HepG2 (cell line): Measurements from ENCODE around the gene CA14. TPM values are rescaled to one million over a fixed set of nuclear protein-coding genes. Genes with fewer than 3 reads are reported as not detected.

Experiments used
- ATAC-seq: fragments of 200-7000 bp; cut with Tn5 transposase; 3 replicates; pipeline ENCODE4 v1.9.1; 2020; ENCODE audit warnings: mild to moderate bottlenecking, moderate library complexity
- BruUV-seq: library from RNA; stranded (reverse); fragments of 400-500 nt; replicated peaks from 2 replicates; lab custom pipeline; 2021; lab: Mats Ljungman, UMichigan
- CTCF ChIA-PET: fragments of 300-600 bp; formaldehyde crosslinking; extraction: SDS; loops from one replicate; lab custom pipeline; 2021; ENCODE audit warnings: low total read pairs, inconsistent platforms, low intra/inter-chr PET ratio; lab: Yijun Ruan, JAX
- POLR2A ChIA-PET: fragments of 350-600 bp; sonication (Branson Sonifier 250); formaldehyde crosslinking; loops from one replicate; lab custom pipeline; 2020; ENCODE audit warnings: antibody characterized with exemption, inconsistent platforms; lab: Yijun Ruan, JAX
- DNase-seq: peaks from one replicate; pipeline ENCODE4 v3.0.0-alpha.2; 2015; ENCODE audit warnings: low spot score
- FAIRE-seq: peaks from 3 replicates; lab custom pipeline; 2011; peaks lifted over from hg19 to GRCh38; lab: Jason Lieb, UNC
- H2AFZ ChIP-seq: one replicate; pipeline ENCODE4 v1.6.1; 2011; ENCODE audit warnings: low read length, inconsistent platforms
- H3K27ac ChIP-seq: fragments of 300-600 bp; 3 replicates; pipeline ENCODE4 v1.8.0; 2011; ENCODE audit warnings: mixed run types, mild to moderate bottlenecking, mixed read lengths, low read length, inconsistent platforms; ENCODE audit not compliant: insufficient read depth; ENCODE audit errors: extremely low read length
- H3K27me3 ChIP-seq, 2 experiments: fragments of 200-600 bp in 1 of 2; 2 replicates in 1 of 2; 3 replicates in 1 of 2; pipeline versions ENCODE4 v1.6.0 to v1.8.0; 2011; ENCODE audit warnings: low read length in 2 of 2, mild to moderate bottlenecking in 2 of 2, moderate library complexity in 2 of 2, inconsistent platforms in 1 of 2; ENCODE audit not compliant: insufficient read depth in 2 of 2, control insufficient read depth in 1 of 2
- H3K36me3 ChIP-seq, 2 experiments: fragments of 200-600 bp in 1 of 2; replicated peaks in 1 of 2; 2 replicates in 1 of 2; 3 replicates in 1 of 2; pipeline versions ENCODE4 v1.5.1 to v1.8.0; 2011; ENCODE audit warnings: low read length in 2 of 2, inconsistent platforms in 1 of 2; ENCODE audit not compliant: insufficient read depth in 2 of 2, control insufficient read depth in 1 of 2
- H3K4me1 ChIP-seq: 2 replicates; pipeline ENCODE4 v1.5.1; 2012; ENCODE audit warnings: low read length, inconsistent platforms; ENCODE audit not compliant: insufficient read depth
- H3K4me2 ChIP-seq: 2 replicates; pipeline ENCODE4 v1.6.0; 2011; ENCODE audit warnings: low read depth, low read length, inconsistent platforms
- H3K4me3 ChIP-seq, 3 experiments: fragments of 200-600 bp in 1 of 3; sonication (generic), shearing (Covaris generic) in 1 of 3; replicated peaks in 1 of 3; 2 replicates each; pipeline ENCODE4 v1.5.1; 2011 to 2016; ENCODE audit warnings: low read length in 3 of 3, inconsistent platforms in 2 of 3, low read depth in 2 of 3, mild to moderate bottlenecking in 2 of 3, control low read depth in 1 of 3, mixed read lengths in 1 of 3; ENCODE audit not compliant: insufficient read depth in 1 of 3
- H3K79me2 ChIP-seq: one replicate; pipeline ENCODE4 v1.6.1; 2011; ENCODE audit warnings: low read length, inconsistent platforms; ENCODE audit not compliant: insufficient read depth
- H3K9ac ChIP-seq: 2 replicates; pipeline ENCODE4 v1.6.0; 2011; ENCODE audit warnings: mild to moderate bottlenecking, low read depth, low read length, inconsistent platforms; ENCODE audit not compliant: insufficient read depth
- H3K9me3 ChIP-seq: 2 replicates; pipeline ENCODE4 v1.5.1; 2012; ENCODE audit warnings: mild to moderate bottlenecking, low read length
- H4K20me1 ChIP-seq: 2 replicates; pipeline ENCODE4 v1.6.0; 2011; ENCODE audit warnings: inconsistent platforms, mild to moderate bottlenecking, low read length, moderate library complexity; ENCODE audit not compliant: insufficient read depth
- ARNTL ChIP-seq: sonication (generic); formaldehyde crosslinking; IDR thresholded peaks from 2 replicates; pipeline ENCODE4 v1.4.0; 2020; ENCODE audit warnings: mild to moderate bottlenecking, missing genetic modification reagents
- BORCS8-MEF2B ChIP-seq: sonication (generic); formaldehyde crosslinking; IDR thresholded peaks from 2 replicates; pipeline ENCODE4 v1.8.0; 2022; ENCODE audit warnings: mild to moderate bottlenecking, missing genetic modification reagents
- CENPT ChIP-seq: sonication (generic); formaldehyde crosslinking; IDR thresholded peaks from 2 replicates; pipeline ENCODE4 v1.8.0; 2022; ENCODE audit warnings: low read depth, mild to moderate bottlenecking, moderate library complexity, missing genetic modification reagents
- MIER2 ChIP-seq: IDR thresholded peaks from 2 replicates; pipeline ENCODE4 v1.6.1; 2016; ENCODE audit warnings: missing biosample characterization, missing genetic modification reagents
- PAX8 ChIP-seq: sonication (generic); formaldehyde crosslinking; IDR thresholded peaks from 2 replicates; pipeline ENCODE4 v1.8.0; 2022; ENCODE audit warnings: mild to moderate bottlenecking, missing genetic modification reagents, borderline replicate concordance
- RARA ChIP-seq: IDR thresholded peaks from 2 replicates; pipeline ENCODE4 v1.6.1; 2016; ENCODE audit warnings: missing genetic modification reagents, missing compliant biosample characterization
- RFX5 ChIP-seq: IDR thresholded peaks from 2 replicates; pipeline ENCODE4 v1.6.1; 2011; ENCODE audit warnings: low read depth, low read length, improper control_type of control experiment
- SIN3A ChIP-seq: IDR thresholded peaks from 2 replicates; pipeline ENCODE4 v1.6.1; 2011; ENCODE audit warnings: low read depth, mild to moderate bottlenecking, control low read depth, low read length, borderline replicate concordance
- ZKSCAN5 ChIP-seq: sonication (generic); formaldehyde crosslinking; IDR thresholded peaks from 2 replicates; pipeline ENCODE4 v1.5.1; 2020; ENCODE audit warnings: mild to moderate bottlenecking, missing genetic modification reagents
- ZNF44 ChIP-seq: sonication (generic); formaldehyde crosslinking; IDR thresholded peaks from 2 replicates; pipeline ENCODE4 v1.5.1; 2020; ENCODE audit warnings: mild to moderate bottlenecking, missing genetic modification reagents
- ZNF607 ChIP-seq: sonication (generic); formaldehyde crosslinking; IDR thresholded peaks from 2 replicates; pipeline ENCODE4 v1.5.1; 2020; ENCODE audit warnings: missing genetic modification reagents, mild to moderate bottlenecking, borderline replicate concordance
- WGBS: methylation state at CpG from one replicate; pipeline ENCODE4 v1.1.6; 2017; ENCODE audit warnings: low lambda C conversion rate; 5-methylcytosine and 5-hydroxymethylcytosine counted together
- in situ Hi-C: cut with HindIII; loops from 2 replicates; pipeline ENCODE4 v1.10.0; 2017; ENCODE audit warnings: low pct_unique_long_range_greater_than_20kb; ENCODE audit not compliant: extremely low pct_ligation_motif_present
- intact Hi-C: fragments of 100-400 bp; cut with micrococcal nuclease; formaldehyde crosslinking; loops from one replicate; pipeline ENCODE4 v1.10.0; 2022; ENCODE audit not compliant: unreplicated experiment
- polyA plus RNA-seq, 8 experiments: library from polyadenylated mRNA; depleted of rRNA in 3 of 8; stranded (reverse) in 7 of 8; unstranded in 1 of 8; fragments of >200 nt; fragmentation: Illumina TruSeq in 4 of 8; extraction: Trizol in 4 of 8; gene quantifications; 2 replicates each; pipeline versions ENCODE4 v1.2.1 to v1.2.3, GENCODE V29; 2011 to 2016; ENCODE audit warnings: low read depth in 4 of 8, missing spikeins in 1 of 8, mixed read lengths in 1 of 8; ENCODE audit not compliant: insufficient read depth in 1 of 8
- total RNA-seq, 5 experiments: library from RNA; depleted of rRNA; stranded (reverse); fragments of >200 nt; fragmentation: Illumina TruSeq; extraction: Trizol; gene quantifications; 2 replicates each; pipeline ENCODE4 v1.2.3, GENCODE V29; 2016; ENCODE audit warnings: low read depth in 1 of 5
- TF ChIP-seq, protein P1 (sequence below): sonication (generic); formaldehyde crosslinking; IDR thresholded peaks from 2 replicates; pipeline ENCODE4 v1.4.0; 2020; ENCODE audit warnings: missing genetic modification reagents, mild to moderate bottlenecking, borderline replicate concordance
- TF ChIP-seq, protein P2 (sequence below): sonication (generic); formaldehyde crosslinking; IDR thresholded peaks from 2 replicates; pipeline ENCODE4 v1.4.0; 2020; ENCODE audit warnings: missing genetic modification reagents
- TF ChIP-seq, protein P3 (sequence below): sonication (generic); formaldehyde crosslinking; IDR thresholded peaks from 2 replicates; pipeline ENCODE4 v1.4.0; 2020; ENCODE audit warnings: missing genetic modification reagents, mild to moderate bottlenecking, borderline replicate concordance

Gene CA14
- total and polyA plus RNA-seq, 2 of the 13 experiments (the other 11 are each of a cell fraction or from before 2014, with no cell fraction given), result 2.4 to 8.5 TPM

DNA sequence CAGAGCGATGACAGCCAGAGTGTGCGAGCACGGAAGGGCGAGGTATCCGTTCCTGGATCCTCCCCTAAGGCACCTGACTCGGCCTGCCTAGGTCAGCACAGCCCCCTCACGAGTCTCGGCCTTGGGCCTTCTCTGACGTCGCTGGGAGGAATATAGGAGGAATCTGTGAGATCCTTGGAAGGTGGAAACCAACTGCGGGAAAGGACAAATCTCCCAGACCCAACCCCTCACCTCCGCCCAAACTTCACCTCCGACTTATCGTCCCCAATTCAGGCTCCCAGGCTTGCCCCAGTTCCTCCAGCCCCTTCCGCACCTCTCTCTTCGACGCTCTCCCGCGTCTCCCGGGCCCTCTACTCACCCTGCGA is 10.7 kb downstream of the CA14 start (continued):
- TF ChIP-seq, protein P1, sequence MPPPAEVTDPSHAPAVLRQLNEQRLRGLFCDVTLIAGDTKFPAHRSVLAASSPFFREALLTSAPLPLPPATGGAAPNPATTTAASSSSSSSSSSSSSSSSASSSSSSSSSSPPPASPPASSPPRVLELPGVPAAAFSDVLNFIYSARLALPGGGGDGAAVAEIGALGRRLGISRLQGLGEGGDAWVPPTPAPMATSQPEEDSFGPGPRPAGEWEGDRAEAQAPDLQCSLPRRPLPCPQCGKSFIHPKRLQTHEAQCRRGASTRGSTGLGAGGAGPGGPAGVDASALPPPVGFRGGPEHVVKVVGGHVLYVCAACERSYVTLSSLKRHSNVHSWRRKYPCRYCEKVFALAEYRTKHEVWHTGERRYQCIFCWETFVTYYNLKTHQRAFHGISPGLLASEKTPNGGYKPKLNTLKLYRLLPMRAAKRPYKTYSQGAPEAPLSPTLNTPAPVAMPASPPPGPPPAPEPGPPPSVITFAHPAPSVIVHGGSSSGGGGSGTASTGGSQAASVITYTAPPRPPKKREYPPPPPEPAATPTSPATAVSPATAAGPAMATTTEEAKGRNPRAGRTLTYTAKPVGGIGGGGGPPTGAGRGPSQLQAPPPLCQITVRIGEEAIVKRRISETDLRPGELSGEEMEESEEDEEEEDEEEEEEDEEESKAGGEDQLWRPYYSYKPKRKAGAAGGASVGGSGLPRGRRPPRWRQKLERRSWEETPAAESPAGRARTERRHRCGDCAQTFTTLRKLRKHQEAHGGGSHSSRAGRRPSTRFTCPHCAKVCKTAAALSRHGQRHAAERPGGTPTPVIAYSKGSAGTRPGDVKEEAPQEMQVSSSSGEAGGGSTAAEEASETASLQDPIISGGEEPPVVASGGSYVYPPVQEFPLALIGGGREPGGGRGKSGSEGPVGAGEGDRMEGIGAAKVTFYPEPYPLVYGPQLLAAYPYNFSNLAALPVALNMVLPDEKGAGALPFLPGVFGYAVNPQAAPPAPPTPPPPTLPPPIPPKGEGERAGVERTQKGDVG, result 0 out of 2 replicates have a peak, but pooled peaks have one; percentile 52
- TF ChIP-seq ZNF607 (peak; percentile 15; the same call in 1 of the 2 replicates), ARNTL (CRISPR knock-in tag) (0 out of 2 replicates have a peak, but pooled peaks have one; percentile 28), BORCS8-MEF2B (0 out of 2 replicates have a peak, but pooled peaks have one; percentile 25), ZKSCAN5 (0 out of 2 replicates have a peak, but pooled peaks have one; percentile 20), ZNF44 (CRISPR knock-in tag) (no peak), PAX8 (CRISPR knock-in tag) (peak; percentile 61; the same call in 1 of the 2 replicates), CENPT (CRISPR knock-in tag) (no peak)

DNA sequence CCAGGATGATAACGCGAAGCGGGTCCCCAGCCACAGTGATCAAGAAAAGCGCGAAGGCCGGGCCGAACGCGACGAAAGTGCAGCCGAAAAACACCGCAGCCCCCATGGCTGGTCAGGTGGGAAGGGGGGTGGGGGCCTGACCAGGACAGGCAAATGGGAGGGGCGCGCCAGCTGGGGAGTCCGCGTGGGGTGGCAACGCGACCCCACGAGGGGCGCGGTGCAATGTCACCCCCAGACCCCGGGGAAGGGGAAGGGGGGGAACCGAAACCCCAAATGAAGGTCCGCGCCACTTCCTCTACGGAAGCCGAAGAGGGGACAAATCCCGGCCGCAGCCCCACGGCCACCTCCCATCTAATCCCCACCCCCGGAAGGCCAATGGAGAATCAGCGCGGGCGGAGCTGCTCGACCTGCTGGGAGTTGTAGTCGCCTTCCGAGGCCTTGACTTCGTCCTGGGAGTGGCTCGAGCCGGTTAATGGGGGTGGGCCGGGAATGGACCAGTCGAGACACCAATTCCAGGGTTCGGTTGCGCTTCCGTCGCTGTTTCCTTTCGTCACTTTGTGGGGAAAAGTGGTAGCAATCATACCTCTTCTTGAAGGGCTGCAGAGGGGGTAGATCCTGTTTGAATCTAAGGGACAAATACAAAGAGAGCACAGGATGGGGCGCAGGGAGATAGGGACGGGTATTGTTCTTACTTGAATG is 11.3 kb downstream of the CA14 start, which contains the start of gene APH1A:
Gene APH1A (minus strand): TSS at position 312 of the 699 bp plus-strand sequence. CDS start 206 bp downstream, at position 106.
- WGBS, result 5% methylated on average over 32 of the region's 49 CpGs
- H3K9me3 ChIP-seq, result no peaks in the 10 kb centered on the region
- H3K79me2 ChIP-seq, result peaks cover 21% of the 10 kb centered on the region
- peak within 1 kb of the TSS; percentile 73 for H2AFZ ChIP-seq
- no peaks in the 10 kb centered on the region for H4K20me1 ChIP-seq
- FAIRE-seq, result peak; percentile 88
- H3K27me3 ChIP-seq, result no peaks in the 10 kb centered on the region
- H3K4me1 ChIP-seq, result peaks cover 24% of the 10 kb centered on the region
- CTCF ChIA-PET, result interaction anchor here (1.3 kb wide), 1 partner anchor 14 kb away, joined by 3 read pairs; no protein-coding TSS in a partner anchor
- DNase-seq, result peak; percentile 92
- peak within 1 kb of the TSS; percentile 66 for H3K27ac ChIP-seq
- BruUV-seq, result no TSS peak
- intact Hi-C loops (no loop called here), in situ Hi-C loops (no loop called here)
- peak within 1 kb of the TSS; percentile 88 for H3K4me3 ChIP-seq
- peaks cover 7 to 26% of the 10 kb centered on the region in 2 experiments; a peak in 4 of 5 replicates for H3K36me3 ChIP-seq
- H3K9ac ChIP-seq, result peak within 1 kb of the TSS; percentile 87
- peak; percentile 99 for ATAC-seq
- POLR2A ChIA-PET, result interaction anchor here (1.0 to 2.1 kb wide), 5 partner anchors 10 to 96 kb away, joined by 7 to 32 read pairs (median 10); partner anchors contain the start of genes CA14, PRPF3 and RPRD2
- peak within 1 kb of the TSS; percentile 86 for H3K4me2 ChIP-seq
- TF ChIP-seq, protein P2, sequence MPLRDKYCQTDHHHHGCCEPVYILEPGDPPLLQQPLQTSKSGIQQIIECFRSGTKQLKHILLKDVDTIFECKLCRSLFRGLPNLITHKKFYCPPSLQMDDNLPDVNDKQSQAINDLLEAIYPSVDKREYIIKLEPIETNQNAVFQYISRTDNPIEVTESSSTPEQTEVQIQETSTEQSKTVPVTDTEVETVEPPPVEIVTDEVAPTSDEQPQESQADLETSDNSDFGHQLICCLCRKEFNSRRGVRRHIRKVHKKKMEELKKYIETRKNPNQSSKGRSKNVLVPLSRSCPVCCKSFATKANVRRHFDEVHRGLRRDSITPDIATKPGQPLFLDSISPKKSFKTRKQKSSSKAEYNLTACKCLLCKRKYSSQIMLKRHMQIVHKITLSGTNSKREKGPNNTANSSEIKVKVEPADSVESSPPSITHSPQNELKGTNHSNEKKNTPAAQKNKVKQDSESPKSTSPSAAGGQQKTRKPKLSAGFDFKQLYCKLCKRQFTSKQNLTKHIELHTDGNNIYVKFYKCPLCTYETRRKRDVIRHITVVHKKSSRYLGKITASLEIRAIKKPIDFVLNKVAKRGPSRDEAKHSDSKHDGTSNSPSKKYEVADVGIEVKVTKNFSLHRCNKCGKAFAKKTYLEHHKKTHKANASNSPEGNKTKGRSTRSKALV, result no peak
- TF ChIP-seq RFX5 (no peak), RARA (CRISPR knock-in tag) (no peak), MIER2 (CRISPR knock-in tag) (no peak), SIN3A (peak; percentile 48; the same call in 1 of the 2 replicates)
- TF ChIP-seq, protein P3, sequence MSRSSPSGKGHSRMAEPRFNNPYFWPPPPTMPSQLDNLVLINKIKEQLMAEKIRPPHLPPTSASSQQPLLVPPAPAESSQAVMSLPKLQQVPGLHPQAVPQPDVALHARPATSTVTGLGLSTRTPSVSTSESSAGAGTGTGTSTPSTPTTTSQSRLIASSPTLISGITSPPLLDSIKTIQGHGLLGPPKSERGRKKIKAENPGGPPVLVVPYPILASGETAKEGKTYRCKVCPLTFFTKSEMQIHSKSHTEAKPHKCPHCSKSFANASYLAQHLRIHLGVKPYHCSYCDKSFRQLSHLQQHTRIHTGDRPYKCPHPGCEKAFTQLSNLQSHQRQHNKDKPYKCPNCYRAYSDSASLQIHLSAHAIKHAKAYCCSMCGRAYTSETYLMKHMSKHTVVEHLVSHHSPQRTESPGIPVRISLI (CRISPR knock-in tag), result no peak
